Fibroblast of mammary gland (primary cell): Measurements from ENCODE around the gene IGDCC3.

ENCODE experiments used
- DNase-seq: peaks from one replicate; pipeline ENCODE4 v3.0.0-alpha.2; 2010; ENCODE audit warnings: low read depth
- H3K4me3 ChIP-seq: 2 replicates; pipeline ENCODE4 v1.5.1; 2011; ENCODE audit warnings: low read depth, mild to moderate bottlenecking, low read length, moderate library complexity; ENCODE audit not compliant: control insufficient read depth
- TF ChIP-seq, protein P1 (sequence below): conservative IDR thresholded peaks from 2 replicates; pipeline ENCODE4 v1.5.1; 2011; ENCODE audit warnings: low read depth, low read length, inconsistent platforms; ENCODE audit not compliant: control insufficient read depth, insufficient read depth

The IGDCC3 gene

DNA sequence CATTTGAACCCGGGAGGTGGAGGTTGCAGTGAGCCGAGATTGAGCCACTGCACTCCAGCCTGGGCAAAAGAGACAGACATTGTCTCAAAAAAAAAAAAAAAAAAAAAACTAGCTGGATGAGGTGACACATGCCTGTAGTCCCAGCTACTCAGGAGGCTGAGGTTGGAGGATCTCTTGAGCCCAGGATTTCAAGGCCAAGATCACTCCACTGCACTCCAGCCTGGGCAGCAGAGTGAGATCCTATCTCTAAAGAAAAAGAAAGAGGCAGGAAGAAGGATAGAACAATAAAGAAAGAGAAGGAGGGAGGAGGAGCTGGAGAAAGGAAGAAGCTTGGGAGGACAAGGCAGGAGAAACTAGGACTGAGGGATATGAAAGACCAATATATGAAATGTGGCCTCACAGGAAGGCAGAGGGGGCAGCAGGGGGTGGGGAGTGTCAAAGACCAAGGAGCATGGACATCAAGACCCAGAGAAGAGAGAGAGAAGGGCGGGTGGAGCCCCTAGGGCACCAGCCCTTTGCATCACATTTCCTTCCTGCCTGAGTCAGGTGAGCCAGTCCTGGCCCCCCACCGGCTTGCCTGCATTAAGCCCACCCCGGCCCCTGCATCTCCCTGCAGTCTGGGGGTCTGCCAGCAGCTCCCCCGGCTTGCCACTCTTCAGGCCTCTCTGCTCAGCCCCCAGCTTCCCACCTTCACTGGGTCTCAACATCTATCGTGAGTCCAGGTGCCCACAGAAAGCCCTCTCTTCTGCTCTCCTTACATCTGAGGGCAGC, 11.5 kb downstream of the IGDCC3 start:
- TF ChIP-seq, protein P1, sequence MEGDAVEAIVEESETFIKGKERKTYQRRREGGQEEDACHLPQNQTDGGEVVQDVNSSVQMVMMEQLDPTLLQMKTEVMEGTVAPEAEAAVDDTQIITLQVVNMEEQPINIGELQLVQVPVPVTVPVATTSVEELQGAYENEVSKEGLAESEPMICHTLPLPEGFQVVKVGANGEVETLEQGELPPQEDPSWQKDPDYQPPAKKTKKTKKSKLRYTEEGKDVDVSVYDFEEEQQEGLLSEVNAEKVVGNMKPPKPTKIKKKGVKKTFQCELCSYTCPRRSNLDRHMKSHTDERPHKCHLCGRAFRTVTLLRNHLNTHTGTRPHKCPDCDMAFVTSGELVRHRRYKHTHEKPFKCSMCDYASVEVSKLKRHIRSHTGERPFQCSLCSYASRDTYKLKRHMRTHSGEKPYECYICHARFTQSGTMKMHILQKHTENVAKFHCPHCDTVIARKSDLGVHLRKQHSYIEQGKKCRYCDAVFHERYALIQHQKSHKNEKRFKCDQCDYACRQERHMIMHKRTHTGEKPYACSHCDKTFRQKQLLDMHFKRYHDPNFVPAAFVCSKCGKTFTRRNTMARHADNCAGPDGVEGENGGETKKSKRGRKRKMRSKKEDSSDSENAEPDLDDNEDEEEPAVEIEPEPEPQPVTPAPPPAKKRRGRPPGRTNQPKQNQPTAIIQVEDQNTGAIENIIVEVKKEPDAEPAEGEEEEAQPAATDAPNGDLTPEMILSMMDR: no peak
- no peak overlapping the region for H3K4me3 ChIP-seq
- no peak for DNase-seq

DNA sequence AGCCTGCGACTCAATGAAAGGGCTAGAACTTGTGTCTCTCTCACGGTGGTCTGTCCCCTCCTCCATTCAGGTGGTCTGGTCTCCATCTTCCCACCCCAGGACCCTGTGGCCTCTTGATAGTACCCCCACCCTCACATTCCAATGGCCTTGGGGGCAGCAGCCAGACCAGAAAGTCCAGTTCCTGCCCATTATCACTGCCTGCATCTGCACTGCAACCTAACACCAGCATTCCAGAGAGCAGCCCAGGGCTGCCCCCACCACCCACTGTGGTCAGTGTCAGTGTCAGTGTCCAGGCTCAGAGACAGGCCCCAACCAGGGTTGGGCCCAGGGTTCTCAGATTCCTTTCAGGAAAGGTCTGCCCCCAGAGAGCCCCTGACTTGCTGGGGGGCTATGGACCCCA, 12.6 kb downstream of the IGDCC3 start:
- no peak for DNase-seq
- TF ChIP-seq, protein P1: no peak
- H3K4me3 ChIP-seq: no peak overlapping the region

DNA sequence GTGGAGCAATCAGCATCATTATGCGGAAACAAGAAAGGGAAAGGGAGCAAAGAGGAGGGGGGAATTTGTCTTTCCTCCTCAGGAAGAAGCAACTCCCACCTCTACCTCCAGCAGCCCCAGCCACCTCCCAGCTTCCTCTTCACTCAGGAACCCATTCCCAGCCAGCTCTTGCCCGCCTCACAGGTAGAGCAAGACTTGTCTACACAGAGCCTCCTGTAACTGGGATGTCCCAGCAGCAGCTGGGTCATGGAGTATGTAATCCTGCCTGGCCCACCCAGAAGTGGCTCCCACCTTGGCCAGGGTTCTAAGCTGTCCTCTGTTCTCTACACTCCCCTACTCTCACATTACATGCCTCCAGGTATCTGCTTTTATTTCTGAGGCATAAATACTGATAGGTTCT, 14.0 kb downstream of the IGDCC3 start:
- DNase-seq: no peak
- TF ChIP-seq, protein P1: no peak

DNA sequence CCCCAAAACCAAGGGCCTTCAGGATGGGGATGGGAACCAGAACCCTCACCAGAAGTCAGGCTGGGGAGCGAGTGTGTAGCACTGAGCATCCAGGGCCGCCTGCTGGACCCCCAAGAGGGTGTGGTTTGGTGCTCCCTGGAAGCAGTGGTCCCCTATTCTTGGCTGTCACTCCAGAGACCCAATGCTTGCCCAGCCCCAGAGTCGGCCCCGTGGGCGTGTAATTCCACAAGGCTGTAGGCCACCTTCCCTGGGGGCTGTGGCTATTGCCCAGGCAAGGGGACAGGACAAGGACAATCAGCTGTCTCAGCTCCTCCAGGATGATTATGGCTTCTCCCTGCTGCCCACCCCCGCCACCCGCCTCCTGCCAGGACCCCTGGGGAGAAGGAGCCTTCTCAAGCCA, 14.5 kb downstream of the IGDCC3 start:
- H3K4me3 ChIP-seq: no peak overlapping the region
- DNase-seq: no peak
- TF ChIP-seq, protein P1: no peak

More for the DNA sequence above, 14.0 kb downstream of the IGDCC3 start:
- no peak overlapping the region for H3K4me3 ChIP-seq

DNA sequence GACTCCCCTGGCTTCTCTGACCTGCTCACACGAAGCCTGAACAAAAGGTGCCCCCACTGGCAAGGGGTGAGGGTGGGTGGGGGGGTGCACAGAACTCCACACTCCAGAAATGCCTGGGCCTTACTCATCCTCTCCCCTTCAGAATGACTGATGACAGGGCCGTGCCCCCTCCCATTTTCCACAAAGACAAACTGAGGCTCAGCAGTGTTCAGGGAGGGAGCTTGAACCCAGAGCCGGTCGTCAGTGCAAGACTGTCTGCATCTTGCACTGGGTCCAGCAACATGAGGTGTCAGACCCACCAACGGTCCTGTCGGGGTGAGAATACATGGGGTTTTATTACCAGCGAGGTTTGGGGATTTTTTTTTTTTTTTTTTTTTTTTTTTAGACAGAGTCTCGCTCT, 15.3 kb downstream of the IGDCC3 start:
- no peak for DNase-seq
- TF ChIP-seq, protein P1: no peak
- no peak overlapping the region for H3K4me3 ChIP-seq

DNA sequence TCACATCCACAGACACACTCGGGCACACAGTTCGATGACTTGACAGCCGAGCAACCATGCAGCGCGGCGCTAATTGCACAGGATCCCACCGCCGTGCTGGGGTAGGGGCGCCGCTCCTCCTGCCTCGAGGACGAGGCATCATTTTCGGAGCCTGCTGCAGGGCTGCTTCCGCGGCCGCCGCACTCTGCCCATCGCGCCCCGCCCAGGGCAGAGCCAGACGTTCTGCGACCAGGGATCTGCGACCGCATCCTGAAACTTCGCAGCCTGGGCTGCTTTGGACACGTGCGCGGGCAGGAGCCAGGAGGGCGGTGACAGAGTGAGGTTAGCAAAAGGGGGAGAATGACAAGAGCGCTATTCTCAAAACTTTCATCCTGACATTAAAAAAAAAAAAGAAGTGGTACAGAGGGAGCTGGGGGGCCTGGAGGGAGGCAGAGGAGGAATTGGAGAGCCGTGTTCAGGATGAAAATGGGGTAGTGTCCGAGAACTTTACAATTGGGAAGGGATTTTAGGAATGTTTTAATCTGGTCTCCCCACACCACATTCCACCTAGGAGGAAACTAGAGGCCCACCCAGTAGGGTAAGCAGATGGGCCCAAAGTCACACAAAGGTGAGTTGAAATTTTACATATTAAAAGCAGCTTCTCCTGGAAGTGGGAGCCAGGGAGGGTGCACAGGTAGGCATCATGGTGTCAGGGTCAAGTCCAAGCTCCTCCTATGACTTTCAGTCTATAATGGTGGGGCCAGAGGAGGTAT, 15.9 kb downstream of the IGDCC3 start:
- H3K4me3 ChIP-seq: no peak overlapping the region
- TF ChIP-seq, protein P1: no peak
- DNase-seq: no peak
